Endothelial cell of umbilical vein (primary cell): Measurements from ENCODE around the gene ADAM30. TPM values are rescaled to one million over a fixed set of nuclear protein-coding genes. Genes with fewer than 3 reads are reported as not detected.

Experiments used
- BruUV-seq: library from RNA; stranded (reverse); fragments of 400-500 nt; replicated peaks from 2 replicates; lab custom pipeline; 2021; lab: Mats Ljungman, UMichigan
- CTCF ChIA-PET: fragments of 300-600, 350-600 bp; sonication (Branson Sonifier 250); formaldehyde crosslinking; loops from one replicate; lab custom pipeline; 2021; ENCODE audit warnings: antibody characterized with exemption, inconsistent platforms; lab: Charles Lee
- POLR2A ChIA-PET: fragments of 300-600, 350-600 bp; sonication (Branson Sonifier 250); formaldehyde crosslinking; loops from one replicate; lab custom pipeline; 2021; ENCODE audit warnings: antibody characterized with exemption, inconsistent platforms; lab: Charles Lee
- DNase-seq: peaks from one replicate; pipeline ENCODE4 v3.0.0-alpha.2; 2011; ENCODE audit warnings: low read depth, low spot score
- FAIRE-seq: peaks from 2 replicates; lab custom pipeline; 2011; peaks lifted over from hg19 to GRCh38; lab: Jason Lieb, UNC
- H2AFZ ChIP-seq: 2 replicates; pipeline ENCODE4 v1.6.0; 2012; ENCODE audit warnings: low read depth, low read length, control low read depth, inconsistent platforms
- H3K27ac ChIP-seq: 2 replicates; pipeline ENCODE4 v1.5.1; 2011; ENCODE audit warnings: low read depth, mild to moderate bottlenecking, control low read depth, low read length, moderate library complexity; ENCODE audit not compliant: insufficient read depth
- H3K27me3 ChIP-seq, 2 experiments: 2 replicates each; pipeline versions ENCODE4 v1.6.0 to v1.6.1; 2011; ENCODE audit warnings: low read length in 2 of 2, mixed read lengths in 1 of 2; ENCODE audit not compliant: control insufficient read depth in 2 of 2, insufficient read depth in 2 of 2
- H3K36me3 ChIP-seq, 2 experiments: 2 replicates in 1 of 2; 3 replicates in 1 of 2; pipeline ENCODE4 v1.5.1; 2011; ENCODE audit warnings: low read length in 2 of 2, mild to moderate bottlenecking in 1 of 2, moderate library complexity in 1 of 2; ENCODE audit not compliant: control insufficient read depth in 2 of 2, insufficient read depth in 2 of 2; ENCODE audit errors: extremely low read depth in 1 of 2
- H3K4me1 ChIP-seq: 3 replicates; pipeline ENCODE4 v1.5.1; 2011; ENCODE audit warnings: mild to moderate bottlenecking, low read length; ENCODE audit not compliant: control insufficient read depth, insufficient read depth; ENCODE audit errors: extremely low read depth
- H3K4me2 ChIP-seq: 2 replicates; pipeline ENCODE4 v1.6.1; 2011; ENCODE audit warnings: low read length, control low read depth, mixed read lengths; ENCODE audit not compliant: insufficient read depth
- H3K4me3 ChIP-seq, 3 experiments: fragments of 200-600 bp in 1 of 3; sonication (generic), shearing (Covaris generic) in 1 of 3; replicated peaks in 1 of 3; 2 replicates each; pipeline ENCODE4 v1.5.1; 2011 to 2016; ENCODE audit warnings: control low read depth in 3 of 3, low read length in 3 of 3, mild to moderate bottlenecking in 2 of 3, inconsistent platforms in 1 of 3, low read depth in 1 of 3, moderate library complexity in 1 of 3; ENCODE audit not compliant: insufficient read depth in 1 of 3
- H3K79me2 ChIP-seq: 2 replicates; pipeline ENCODE4 v1.6.0; 2012; ENCODE audit warnings: low read length, inconsistent platforms; ENCODE audit not compliant: control insufficient read depth, insufficient read depth
- H3K9ac ChIP-seq: replicated peaks from 2 replicates; pipeline ENCODE3; 2011; ENCODE audit warnings: low read length, control low read depth; ENCODE audit not compliant: insufficient read depth; ENCODE audit errors: extremely low read depth
- H3K9me1 ChIP-seq: replicated peaks from 3 replicates; pipeline ENCODE4 v1.6.0; 2011; ENCODE audit warnings: mild to moderate bottlenecking, low read length; ENCODE audit not compliant: control insufficient read depth, insufficient read depth; ENCODE audit errors: extremely low read depth
- H3K9me3 ChIP-seq: replicated peaks from 2 replicates; pipeline ENCODE4 v1.5.1; 2012; ENCODE audit warnings: low read length, inconsistent platforms; ENCODE audit not compliant: control insufficient read depth, insufficient read depth
- H4K20me1 ChIP-seq: replicated peaks from 2 replicates; pipeline ENCODE3; 2011; ENCODE audit warnings: mild to moderate bottlenecking, low read length; ENCODE audit not compliant: control insufficient read depth, insufficient read depth; ENCODE audit errors: extremely low read depth
- CTCF ChIP-seq, 2 donors: IDR thresholded peaks; 1 replicate in 1 of 2; 2 replicates in 1 of 2; pipeline ENCODE4 v1.5.1; 2011; ENCODE audit warnings: low read length in 2 of 2, mild to moderate bottlenecking in 2 of 2, moderate library complexity in 2 of 2, control low read depth in 1 of 2, inconsistent platforms in 1 of 2, low read depth in 1 of 2; ENCODE audit not compliant: insufficient read depth in 1 of 2; ENCODE audit errors: extremely low read depth in 1 of 2
- EZH2 ChIP-seq: IDR thresholded peaks from 2 replicates; pipeline ENCODE4 v1.6.1; 2012; ENCODE audit warnings: borderline replicate concordance, low read depth, mild to moderate bottlenecking, moderate library complexity, low read length, inconsistent platforms; ENCODE audit not compliant: severe bottlenecking
- FOS ChIP-seq: IDR thresholded peaks from 2 replicates; pipeline ENCODE4 v1.6.1; 2011; ENCODE audit warnings: mild to moderate bottlenecking, low read length, moderate library complexity, borderline replicate concordance; ENCODE audit not compliant: insufficient read depth
- GATA2 ChIP-seq: IDR thresholded peaks from 2 replicates; pipeline ENCODE4 v1.7.0; 2011; ENCODE audit warnings: low read depth, mild to moderate bottlenecking, moderate library complexity, mixed read lengths, low read length; ENCODE audit not compliant: insufficient read length, insufficient read depth
- JUN ChIP-seq: IDR thresholded peaks from 2 replicates; pipeline ENCODE4 v1.6.1; 2011; ENCODE audit warnings: borderline replicate concordance, low read depth; ENCODE audit not compliant: insufficient read length, insufficient read depth
- MAX ChIP-seq: IDR thresholded peaks from 2 replicates; pipeline ENCODE4 v1.6.1; 2011; ENCODE audit not compliant: insufficient read depth, insufficient read length
- MYC ChIP-seq: IDR thresholded peaks from one replicate; pipeline ENCODE4 v1.6.1; 2011; ENCODE audit warnings: mild to moderate bottlenecking, low read depth, low read length
- POLR2A ChIP-seq: IDR thresholded peaks from 2 replicates; pipeline ENCODE4 v1.6.1; 2012; ENCODE audit warnings: low read depth, mild to moderate bottlenecking, control low read depth, low read length
- POLR2AphosphoS5 ChIP-seq: IDR thresholded peaks from 2 replicates; pipeline ENCODE4 v1.6.1; 2012; ENCODE audit warnings: low read depth, mild to moderate bottlenecking, control low read depth, low read length, moderate library complexity; ENCODE audit not compliant: insufficient read depth
- dilution Hi-C: fragments of 300-500 bp; cut with MboI; formaldehyde crosslinking; loops from one replicate; pipeline ENCODE4 v1.15.0; 2019; ENCODE audit warnings: low sequenced_read_pairs; ENCODE audit not compliant: extremely low pct_ligation_motif_present
- intact Hi-C: fragments of 100-400 bp; cut with micrococcal nuclease; formaldehyde crosslinking; loops from one replicate; pipeline ENCODE4 v1.10.0; 2022
- polyA plus RNA-seq, 4 experiments: library from polyadenylated mRNA; depleted of rRNA in 3 of 4; stranded (reverse) in 3 of 4; unstranded in 1 of 4; fragments of >200 nt; gene quantifications; 2 replicates each; pipeline versions ENCODE4 v1.2.1 to v1.2.3, GENCODE V29; 2011 to 2012; ENCODE audit warnings: missing spikeins in 1 of 4
- total RNA-seq: library from RNA; stranded (reverse); gene quantifications from 2 replicates; pipeline ENCODE4 v1.2.3, GENCODE V29; 2021

The ADAM30 gene
- total and polyA plus RNA-seq, 2 donors (not counting 3 experiments of a cell fraction or from before 2014, with no cell fraction given) = not detected

- H3K4me3 ChIP-seq = no peak overlapping the region
- H3K27ac ChIP-seq = no peak overlapping the region
- dilution Hi-C loops = no loop called here
- ChIA-PET POLR2A (no interaction called here), CTCF (no interaction called here)
- no TSS peak for BruUV-seq
- H3K27me3 ChIP-seq = no peaks in the 10 kb centered on the region
- no peak overlapping the region for H3K4me2 ChIP-seq
- H3K9ac ChIP-seq = no peak overlapping the region
- H3K36me3 ChIP-seq = no peaks in the 10 kb centered on the region
- H4K20me1 ChIP-seq = no peaks in the 10 kb centered on the region
- no peaks in the 10 kb centered on the region for H3K79me2 ChIP-seq
- DNase-seq = no peak
- intact Hi-C loops = no loop called here
- peaks cover 23% of the 10 kb centered on the region for H3K4me1 ChIP-seq
- H3K9me1 ChIP-seq = no peaks in the 10 kb centered on the region
- no peak for TF ChIP-seq GATA2
- H3K9me3 ChIP-seq = no peaks in the 10 kb centered on the region
- H2AFZ ChIP-seq = no peak overlapping the region
- FAIRE-seq = no peak
These were observed 34.8 kb downstream of the ADAM30 start for GRCh38 chr1:119861547-119861946.

GRCh38 chr1:119859647-119860046 lies 36.7 kb downstream of the ADAM30 start:
- Histone ChIP-seq H3K79me2 (no peaks in the 10 kb centered on the region), H2AFZ (peak overlapping the region; percentile 92), H3K9ac (no peak overlapping the region), H3K4me3 (no peak overlapping the region), H3K4me1 (peaks cover 23% of the 10 kb centered on the region), H3K36me3 (no peaks in the 10 kb centered on the region), H3K4me2 (peak overlapping the region; percentile 83), H3K27ac (peak overlapping the region; percentile 85), H3K27me3 (no peaks in the 10 kb centered on the region), H4K20me1 (no peaks in the 10 kb centered on the region), H3K9me3 (no peaks in the 10 kb centered on the region), H3K9me1 (no peaks in the 10 kb centered on the region)
- no TSS peak for BruUV-seq
- intact Hi-C loops = no loop called here
- FAIRE-seq (peak; percentile 88), DNase-seq (peak; percentile 77)
- CTCF ChIA-PET = interaction anchor here (0.8 to 2.3 kb wide), 6 partner anchors 8 to 51 kb away, joined by 3 to 13 read pairs (median 4); no protein-coding TSS in a partner anchor
- dilution Hi-C loops = no loop called here
- POLR2A ChIA-PET = no interaction called here
- TF ChIP-seq FOS (peak; percentile 93), CTCF (IDR thresholded peaks at IDR 0.05; ENCODE audit: extremely low read depth in 1 of 2, insufficient read depth in 1 of 2, low read depth in 1 of 2, low read length in 2 of 2) (no peak), MYC (no peak), GATA2 (peak; percentile 37), MAX (no peak), POLR2AphosphoS5 (peak; percentile 76), JUN (peak; percentile 88), EZH2 (no peak), POLR2A (no peak)
